Activated CD4-positive, CD25-positive, alpha-beta regulatory T cell treated with anti-CD3 and anti-CD28 coated beads, Interleukin-2, amount 50 U/mL, for 16 hours (primary cell): Measurements from ENCODE around the gene RACGAP1.

Experiments
- DNase-seq: peaks from one replicate; pipeline ENCODE4 v3.0.0-alpha.2; 2020; ENCODE audit warnings: low read depth, low spot score

The RACGAP1 gene

GRCh38 chr12:49941556-49942511, 83.5 kb downstream of the RACGAP1 start:
- no peak for DNase-seq

GRCh38 chr12:49939707-49940106, 85.6 kb downstream of the RACGAP1 start:
- no peak for DNase-seq

- no peak for DNase-seq
These were observed 86.0 kb downstream of the RACGAP1 start for GRCh38 chr12:49939307-49939706.
